HEK293T (cell line): ENCODE measurements around the gene SLC25A36.
"Not testable (repeated sequence)": the region's sequence is repeated elsewhere in the genome, so short reads cannot be mapped to it uniquely, and the experiment has no call there.

Experiments used
- CTCF ChIA-PET: fragments of 350-600 bp; formaldehyde crosslinking; extraction: SDS; loops from one replicate; lab custom pipeline; 2021; ENCODE audit warnings: antibody characterized with exemption, inconsistent platforms; lab: Yijun Ruan, JAX
- POLR2A ChIA-PET: fragments of 350-600 bp; formaldehyde crosslinking; extraction: SDS; loops from one replicate; lab custom pipeline; 2020; ENCODE audit warnings: antibody characterized with exemption, inconsistent platforms; lab: Yijun Ruan, JAX
- DNase-seq: peaks from one replicate; pipeline ENCODE4 v3.0.0; 2012; ENCODE audit warnings: mixed read lengths; ENCODE audit errors: extremely low spot score
- ARNT ChIP-seq: fragments of 450-650 bp; IDR thresholded peaks from 2 replicates; pipeline ENCODE4 v1.6.1; 2017; ENCODE audit warnings: mild to moderate bottlenecking
- BHLHE40 ChIP-seq: fragments of 450-650 bp; IDR thresholded peaks from 2 replicates; pipeline ENCODE4 v1.6.1; 2016; ENCODE audit warnings: mild to moderate bottlenecking, moderate library complexity, borderline replicate concordance
- CTBP1 ChIP-seq: fragments of 450-650 bp; IDR thresholded peaks from 2 replicates; pipeline ENCODE4 v1.6.1; 2016; ENCODE audit warnings: borderline replicate concordance
- ELF4 ChIP-seq: fragments of 450-650 bp; IDR thresholded peaks from 2 replicates; pipeline ENCODE4 v1.6.1; 2017; ENCODE audit warnings: antibody characterized with exemption
- FOXA1 ChIP-seq: fragments of 450-650 bp; IDR thresholded peaks from 2 replicates; pipeline ENCODE4 v1.6.1; 2016; ENCODE audit warnings: mild to moderate bottlenecking
- FOXK2 ChIP-seq: fragments of 450-650 bp; IDR thresholded peaks from 2 replicates; pipeline ENCODE4 v1.6.1; 2016; ENCODE audit warnings: mild to moderate bottlenecking
- FOXM1 ChIP-seq: fragments of 450-650 bp; IDR thresholded peaks from 2 replicates; pipeline ENCODE4 v1.6.1; 2017; ENCODE audit warnings: mild to moderate bottlenecking, borderline replicate concordance
- HDGF ChIP-seq: fragments of 450-650 bp; IDR thresholded peaks from 2 replicates; pipeline ENCODE4 v1.6.1; 2017; ENCODE audit warnings: antibody characterized with exemption, borderline replicate concordance
- L3MBTL2 ChIP-seq: fragments of 450-650 bp; conservative IDR thresholded peaks from 2 replicates; pipeline ENCODE4 v1.6.1; 2016; ENCODE audit warnings: mild to moderate bottlenecking
- LEF1 ChIP-seq: fragments of 450-650 bp; IDR thresholded peaks from 2 replicates; pipeline ENCODE4 v1.6.1; 2017; ENCODE audit warnings: mild to moderate bottlenecking, borderline replicate concordance
- NFRKB ChIP-seq: fragments of 450-650 bp; IDR thresholded peaks from 2 replicates; pipeline ENCODE4 v1.6.1; 2016; ENCODE audit warnings: mild to moderate bottlenecking, moderate library complexity
- SP1 ChIP-seq: fragments of 450-650 bp; IDR thresholded peaks from 2 replicates; pipeline ENCODE4 v1.6.1; 2017
- SUZ12 ChIP-seq: fragments of 450-650 bp; IDR thresholded peaks from 2 replicates; pipeline ENCODE4 v1.6.1; 2016; ENCODE audit warnings: mild to moderate bottlenecking
- TARDBP ChIP-seq: fragments of 450-650 bp; IDR thresholded peaks from 2 replicates; pipeline ENCODE4 v1.6.1; 2016
- ZNF384 ChIP-seq: fragments of 450-650 bp; IDR thresholded peaks from 2 replicates; pipeline ENCODE4 v1.6.1; 2016
- TF ChIP-seq, protein P1 (sequence below): fragments of 450-650 bp; IDR thresholded peaks from 2 replicates; pipeline ENCODE4 v1.6.1; 2016

Gene SLC25A36

GRCh38 chr3:140950144-140950543, 8.5 kb downstream of the SLC25A36 start:
- DNase-seq = no peak
- POLR2A ChIA-PET = no interaction called here
- no peak for TF ChIP-seq CTBP1
- TF ChIP-seq FOXK2 = no peak
- TF ChIP-seq NFRKB = no peak
- no peak for TF ChIP-seq ZNF384
- no peak for TF ChIP-seq ELF4
- no peak for TF ChIP-seq BHLHE40
- TF ChIP-seq HDGF = no peak
- no peak for TF ChIP-seq FOXM1
- no peak for TF ChIP-seq SUZ12
- TF ChIP-seq L3MBTL2 = no peak
- TF ChIP-seq, protein P1, sequence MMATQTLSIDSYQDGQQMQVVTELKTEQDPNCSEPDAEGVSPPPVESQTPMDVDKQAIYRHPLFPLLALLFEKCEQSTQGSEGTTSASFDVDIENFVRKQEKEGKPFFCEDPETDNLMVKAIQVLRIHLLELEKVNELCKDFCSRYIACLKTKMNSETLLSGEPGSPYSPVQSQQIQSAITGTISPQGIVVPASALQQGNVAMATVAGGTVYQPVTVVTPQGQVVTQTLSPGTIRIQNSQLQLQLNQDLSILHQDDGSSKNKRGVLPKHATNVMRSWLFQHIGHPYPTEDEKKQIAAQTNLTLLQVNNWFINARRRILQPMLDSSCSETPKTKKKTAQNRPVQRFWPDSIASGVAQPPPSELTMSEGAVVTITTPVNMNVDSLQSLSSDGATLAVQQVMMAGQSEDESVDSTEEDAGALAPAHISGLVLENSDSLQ = no peak
- no peak for TF ChIP-seq SP1
- no peak for TF ChIP-seq FOXA1
- no peak for TF ChIP-seq LEF1
- no peak for TF ChIP-seq ARNT
- no peak for TF ChIP-seq TARDBP
- CTCF ChIA-PET = no interaction called here

DNA sequence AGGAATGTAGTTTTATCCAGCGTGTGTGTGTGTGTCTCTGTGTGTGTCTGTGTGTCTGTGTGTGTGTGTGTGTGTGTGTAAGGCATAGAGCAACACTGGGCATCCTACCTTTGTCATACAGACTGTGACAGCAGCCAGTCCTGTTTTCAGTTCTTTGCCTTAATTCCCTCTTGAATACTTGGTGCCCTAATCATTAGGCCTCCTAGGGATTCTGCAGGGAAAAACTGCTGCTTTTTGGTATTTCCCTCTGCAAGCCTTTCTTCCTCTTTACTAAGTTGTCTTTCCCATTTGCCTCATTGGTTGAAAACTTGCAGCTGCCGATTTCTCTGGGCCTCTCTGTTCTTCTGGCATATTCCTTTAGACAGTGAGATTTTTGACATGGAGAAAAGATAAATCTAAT, 9.2 kb downstream of the SLC25A36 start:
- ChIA-PET CTCF (no interaction called here), POLR2A (no interaction called here)
- no peak for DNase-seq

DNA sequence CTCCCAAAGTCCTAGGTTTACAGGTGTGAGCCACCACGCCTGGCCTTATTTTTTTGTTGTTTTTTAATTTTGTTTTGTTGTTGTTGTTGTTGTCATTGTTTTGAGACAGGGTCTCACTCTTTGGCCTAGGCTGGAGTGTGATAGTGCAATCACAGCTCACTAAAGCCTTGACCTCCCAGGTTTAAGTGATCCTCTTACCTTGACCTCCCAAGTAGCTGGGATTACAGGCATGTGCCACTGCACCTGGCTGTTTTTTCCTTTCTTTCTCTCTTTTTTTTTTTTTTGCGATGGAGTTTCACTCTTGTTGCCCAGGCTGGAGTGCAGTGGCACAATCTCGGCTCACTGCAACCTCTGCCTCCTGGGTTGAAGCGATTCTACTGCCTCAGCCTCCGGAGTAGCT, 10.1 kb downstream of the SLC25A36 start:
- POLR2A ChIA-PET, DNase-seq: not testable (repeated sequence)
- CTCF ChIA-PET = interaction anchor here (0.7 to 1.2 kb wide), 2 partner anchors 9 to 29 kb away, joined by 3 read pairs; no protein-coding TSS in a partner anchor

More for the DNA sequence above, 9.2 kb downstream of the SLC25A36 start:
- TF ChIP-seq FOXK2 (no peak), LEF1 (no peak), CTBP1 (no peak), SUZ12 (no peak), FOXA1 (no peak), ELF4 (no peak), FOXM1 (no peak), L3MBTL2 (no peak), BHLHE40 (no peak), ZNF384 (no peak), ARNT (no peak), NFRKB (no peak), HDGF (no peak)
- TF ChIP-seq, protein P1 = no peak

DNA sequence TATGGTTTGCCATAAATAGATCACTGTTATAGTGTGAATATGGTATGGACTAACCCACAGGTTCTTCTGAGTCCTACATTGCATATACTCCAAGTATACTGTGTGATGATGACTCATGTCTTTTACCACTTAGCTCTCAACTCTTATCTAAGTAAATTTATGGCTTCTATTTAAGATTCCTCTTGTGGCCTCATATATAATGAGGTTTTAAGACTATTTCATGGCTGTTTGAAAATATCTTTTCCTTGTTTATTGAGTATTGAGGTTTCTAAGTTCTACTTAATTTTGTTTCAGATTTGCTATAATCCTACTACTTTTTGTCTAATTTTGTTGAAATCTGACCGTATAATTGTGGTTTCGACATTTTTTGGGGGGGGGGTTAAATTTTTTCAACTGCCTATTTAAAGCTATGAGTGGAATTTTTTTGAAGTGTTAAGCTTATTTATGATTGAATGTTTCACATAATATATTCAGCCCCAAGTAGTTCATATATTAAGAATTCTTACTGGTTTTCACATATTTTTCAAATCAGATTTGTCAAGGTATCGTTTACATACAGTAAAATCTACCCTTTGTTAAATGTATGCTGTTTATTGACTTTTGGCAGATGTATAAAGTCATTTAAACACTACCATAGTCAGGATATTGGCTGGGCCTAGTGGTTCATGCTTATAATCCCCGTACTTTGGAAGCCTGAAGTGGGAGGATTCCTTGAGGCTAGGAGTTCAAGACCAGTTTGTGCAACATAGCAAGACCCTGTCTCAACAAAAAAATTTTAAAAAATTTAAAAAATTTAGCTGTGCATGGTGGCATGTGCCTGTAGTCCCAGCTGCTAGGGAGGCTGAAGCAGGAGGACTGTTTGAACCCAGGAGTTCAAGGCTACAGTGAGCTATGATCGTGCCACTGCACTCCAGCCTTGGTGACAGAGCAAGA, 11.7 kb downstream of the SLC25A36 start:
- TF ChIP-seq L3MBTL2 (no peak), SUZ12 (no peak), CTBP1 (peak; percentile 47; the same call in 1 of the 2 replicates)
- TF ChIP-seq, protein P1 = peak; percentile 73
- peak; percentile 38 for DNase-seq
- POLR2A ChIA-PET = interaction anchor here (0.9 to 2.2 kb wide), 3 partner anchors 10 to 35 kb away, joined by 3 to 12 read pairs (median 4); partner anchors contain the start of gene SLC25A36
- CTCF ChIA-PET = interaction anchor here (1.2 kb wide), 1 partner anchor 55 kb away, joined by 4 read pairs; no protein-coding TSS in a partner anchor

DNA sequence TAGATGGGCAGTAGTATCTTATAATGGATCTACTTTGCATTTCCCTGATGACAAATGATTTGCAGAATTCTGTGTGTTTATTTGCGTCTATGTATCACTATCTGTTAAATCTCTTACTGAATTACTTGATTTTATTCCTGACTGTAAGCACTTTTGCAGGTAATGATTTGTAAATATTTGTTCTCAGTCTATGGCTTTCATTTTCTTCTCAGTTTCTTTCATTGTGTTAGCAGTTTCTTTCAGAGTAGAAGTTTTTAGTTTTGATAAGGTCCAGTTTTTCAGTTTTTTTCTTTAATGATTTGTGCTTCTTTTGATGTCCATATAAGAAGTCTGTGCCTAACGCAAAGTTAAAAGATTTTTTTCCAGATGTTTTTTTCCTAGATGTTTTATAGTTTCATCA, 12.9 kb downstream of the SLC25A36 start:
- CTCF ChIA-PET = no interaction called here
- DNase-seq = no peak
- POLR2A ChIA-PET = interaction anchor here (2.2 kb wide), 1 partner anchor 13 kb away, joined by 12 read pairs; the partner anchor contains the start of gene SLC25A36
- TF ChIP-seq CTBP1 = no peak
- TF ChIP-seq ELF4 = no peak
- no peak for TF ChIP-seq ZNF384

DNA sequence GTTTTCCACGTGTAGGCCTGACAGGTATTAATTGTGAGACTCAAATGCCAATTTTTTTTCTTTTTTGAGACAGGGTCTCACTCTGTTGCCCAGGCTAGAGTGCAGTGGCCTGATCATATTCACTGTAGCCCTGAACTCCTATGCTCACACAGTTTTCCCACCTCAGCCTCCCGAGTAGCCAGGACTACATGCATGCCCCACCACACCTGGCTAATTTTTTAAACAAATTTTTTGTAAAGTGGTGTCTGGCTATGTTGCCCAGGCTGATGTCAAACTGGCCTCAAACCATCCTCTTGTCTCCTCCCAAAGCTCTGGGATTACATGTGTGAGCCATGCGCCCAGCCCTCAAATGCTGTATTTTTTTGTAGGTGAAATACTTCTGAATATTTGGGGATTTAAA, 14.0 kb downstream of the SLC25A36 start:
- TF ChIP-seq ZNF384 (no peak), HDGF (no peak)
- no peak for DNase-seq
- ChIA-PET CTCF (interaction anchor here (0.6 kb wide), 1 partner anchor 13 kb away, joined by 6 read pairs; no protein-coding TSS in a partner anchor), POLR2A (interaction anchor here (1.0 kb wide), 1 partner anchor 14 kb away, joined by 3 read pairs; the partner anchor contains the start of gene SLC25A36)
